Measurements from ENCODE around the gene TMEM201.
"Not testable (repeated sequence)": the region's sequence is repeated elsewhere in the genome, so short reads cannot be mapped to it uniquely, and the experiment has no call there.

Gene TMEM201, protein sequence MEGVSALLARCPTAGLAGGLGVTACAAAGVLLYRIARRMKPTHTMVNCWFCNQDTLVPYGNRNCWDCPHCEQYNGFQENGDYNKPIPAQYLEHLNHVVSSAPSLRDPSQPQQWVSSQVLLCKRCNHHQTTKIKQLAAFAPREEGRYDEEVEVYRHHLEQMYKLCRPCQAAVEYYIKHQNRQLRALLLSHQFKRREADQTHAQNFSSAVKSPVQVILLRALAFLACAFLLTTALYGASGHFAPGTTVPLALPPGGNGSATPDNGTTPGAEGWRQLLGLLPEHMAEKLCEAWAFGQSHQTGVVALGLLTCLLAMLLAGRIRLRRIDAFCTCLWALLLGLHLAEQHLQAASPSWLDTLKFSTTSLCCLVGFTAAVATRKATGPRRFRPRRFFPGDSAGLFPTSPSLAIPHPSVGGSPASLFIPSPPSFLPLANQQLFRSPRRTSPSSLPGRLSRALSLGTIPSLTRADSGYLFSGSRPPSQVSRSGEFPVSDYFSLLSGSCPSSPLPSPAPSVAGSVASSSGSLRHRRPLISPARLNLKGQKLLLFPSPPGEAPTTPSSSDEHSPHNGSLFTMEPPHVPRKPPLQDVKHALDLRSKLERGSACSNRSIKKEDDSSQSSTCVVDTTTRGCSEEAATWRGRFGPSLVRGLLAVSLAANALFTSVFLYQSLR

DNA sequence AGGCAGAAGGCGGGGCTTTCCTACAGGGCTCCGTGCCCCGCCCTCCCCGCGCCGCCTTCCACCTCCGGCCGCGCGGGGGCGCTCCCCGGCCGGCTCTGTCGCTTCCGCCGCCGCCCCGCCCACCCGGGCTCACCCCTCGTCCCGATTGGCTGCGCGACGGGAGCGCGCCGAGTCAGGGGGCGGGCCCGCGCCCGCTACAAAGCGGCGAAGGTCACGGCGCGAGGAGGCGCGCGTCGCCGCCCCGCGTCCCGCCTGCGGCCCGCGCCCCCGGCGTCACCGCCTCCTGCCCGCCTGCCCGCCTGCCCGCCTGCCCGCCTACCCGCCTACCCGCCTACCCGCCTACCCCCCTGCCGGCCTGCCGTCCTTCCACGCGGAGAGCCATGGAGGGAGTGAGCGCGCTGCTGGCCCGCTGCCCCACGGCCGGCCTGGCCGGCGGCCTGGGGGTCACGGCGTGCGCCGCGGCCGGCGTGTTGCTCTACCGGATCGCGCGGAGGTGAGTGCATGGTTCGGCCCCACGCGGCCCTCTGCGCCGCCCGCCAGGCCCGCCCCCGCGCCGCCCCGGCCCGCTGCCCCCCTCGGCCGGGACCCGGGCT lies at the start of gene TMEM201:
TSS of gene TMEM201 (plus strand) at position 361 of the 593 bp plus-strand sequence. CDS start at position 381, 20 bp downstream.
- DNase-seq = peak; percentile 92

DNA sequence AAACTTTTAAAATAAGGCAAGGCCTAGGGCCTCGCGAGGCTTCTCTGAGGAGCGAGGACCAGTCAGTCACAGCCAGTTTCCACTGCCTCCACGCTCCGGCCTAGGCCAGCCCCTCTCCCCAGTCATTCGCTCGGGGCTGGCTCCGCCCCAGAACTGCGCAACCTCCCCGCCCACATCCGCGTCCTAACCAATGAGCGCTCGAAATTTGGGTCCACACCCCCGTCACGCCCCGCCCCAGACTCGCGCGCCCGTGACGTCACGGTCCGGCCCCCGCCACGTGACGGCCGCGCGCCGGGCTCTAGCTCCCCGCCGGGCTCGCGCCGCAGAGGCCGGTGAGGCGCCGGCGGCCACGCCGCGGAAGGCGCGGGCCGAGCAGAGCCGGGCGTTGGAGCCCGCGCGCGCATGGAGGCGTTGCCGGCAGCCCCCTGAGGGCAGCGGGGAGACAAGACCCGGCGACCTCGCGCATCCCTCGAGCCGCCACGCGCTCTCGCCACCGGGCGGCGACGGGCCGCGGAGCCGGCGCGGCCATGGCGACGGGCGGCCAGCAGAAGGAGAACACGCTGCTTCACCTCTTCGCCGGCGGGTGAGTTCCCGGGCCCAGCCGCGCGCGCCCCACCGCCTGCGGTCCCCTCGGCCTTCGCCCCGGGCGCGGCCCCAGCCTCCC lies 49.4 kb upstream of the TMEM201 start, which contains the start of gene SLC25A33:
TSS of gene SLC25A33 (plus strand) at position 301 of the 664 bp plus-strand sequence. CDS start at position 528, 227 bp downstream.
- DNase-seq = peak; percentile 98

DNA sequence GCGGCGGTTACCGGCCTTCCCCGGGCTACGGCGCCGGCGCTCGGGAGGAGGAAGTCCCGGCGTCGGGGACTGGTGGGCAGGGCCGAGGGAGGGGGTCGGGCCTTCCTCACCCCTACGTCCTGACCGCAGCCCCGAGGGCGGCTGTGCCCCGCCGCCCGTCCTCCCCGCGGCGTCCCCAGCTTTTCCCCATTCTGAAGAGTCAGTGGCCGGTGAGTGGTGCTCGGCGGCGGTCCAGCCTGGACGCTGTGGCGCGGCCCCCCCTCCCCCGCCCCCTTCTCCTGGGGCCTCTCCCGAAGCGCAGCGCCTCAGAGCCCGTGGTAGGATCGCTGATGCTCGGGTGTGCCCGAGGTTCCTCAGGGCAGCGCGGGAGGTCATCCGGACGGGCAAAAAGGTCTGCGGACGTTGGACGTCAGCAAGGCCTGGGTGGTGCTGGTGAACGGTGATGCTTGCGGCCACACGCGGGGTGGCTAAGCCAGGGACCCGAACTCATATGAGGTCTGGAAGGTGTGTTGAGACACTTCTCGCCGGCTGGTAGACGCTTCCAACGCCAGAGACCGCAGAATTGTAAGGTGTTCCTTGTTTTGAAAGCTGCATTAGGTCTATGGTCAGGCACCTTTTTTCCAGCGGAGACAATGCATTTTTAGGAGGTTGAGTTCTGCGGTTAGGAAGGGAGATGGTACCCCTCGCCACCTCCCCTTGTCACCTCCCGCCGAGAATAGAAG lies 48.7 kb upstream of the TMEM201 start:
- peak; percentile 43 for DNase-seq

DNA sequence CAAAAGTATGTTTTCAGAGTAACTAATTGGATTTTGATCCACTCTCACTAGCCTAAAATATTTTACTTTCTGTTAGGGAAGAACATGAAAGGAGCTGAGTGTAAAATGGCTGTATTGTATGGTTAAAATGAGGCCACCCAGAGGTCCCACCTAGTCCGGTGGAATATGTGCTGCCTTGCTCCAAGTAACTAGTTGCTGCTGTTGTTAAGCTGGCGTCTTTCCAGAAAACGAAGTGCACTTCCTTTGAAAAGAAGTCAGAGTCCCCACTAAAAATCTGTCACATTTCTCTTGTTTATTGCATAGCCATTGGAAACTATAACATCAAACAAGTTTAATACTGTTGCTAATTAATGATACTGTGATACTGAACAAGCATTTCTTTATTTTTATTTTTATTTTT lies 46.3 kb upstream of the TMEM201 start:
- DNase-seq = peak; percentile 57

DNA sequence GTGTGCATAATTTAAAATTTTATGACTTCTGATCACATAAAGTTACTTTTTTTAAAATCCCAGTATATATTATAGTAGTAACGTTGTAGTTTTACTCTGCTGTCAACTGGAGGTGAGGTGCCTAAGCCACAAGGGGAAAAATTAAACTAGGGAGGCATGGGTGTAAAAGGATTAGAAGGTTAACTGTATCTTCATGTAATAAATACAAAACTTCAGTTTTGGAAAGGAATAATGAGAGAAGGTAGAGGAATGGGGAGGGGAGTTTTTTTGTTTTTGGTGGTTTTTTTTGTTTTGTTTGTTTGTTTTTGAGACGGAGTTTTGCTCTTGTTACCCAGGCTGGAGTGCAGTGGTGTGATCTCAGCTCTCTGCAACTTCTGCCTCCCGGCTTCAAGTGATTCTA lies 43.8 kb upstream of the TMEM201 start:
- no peak for DNase-seq

DNA sequence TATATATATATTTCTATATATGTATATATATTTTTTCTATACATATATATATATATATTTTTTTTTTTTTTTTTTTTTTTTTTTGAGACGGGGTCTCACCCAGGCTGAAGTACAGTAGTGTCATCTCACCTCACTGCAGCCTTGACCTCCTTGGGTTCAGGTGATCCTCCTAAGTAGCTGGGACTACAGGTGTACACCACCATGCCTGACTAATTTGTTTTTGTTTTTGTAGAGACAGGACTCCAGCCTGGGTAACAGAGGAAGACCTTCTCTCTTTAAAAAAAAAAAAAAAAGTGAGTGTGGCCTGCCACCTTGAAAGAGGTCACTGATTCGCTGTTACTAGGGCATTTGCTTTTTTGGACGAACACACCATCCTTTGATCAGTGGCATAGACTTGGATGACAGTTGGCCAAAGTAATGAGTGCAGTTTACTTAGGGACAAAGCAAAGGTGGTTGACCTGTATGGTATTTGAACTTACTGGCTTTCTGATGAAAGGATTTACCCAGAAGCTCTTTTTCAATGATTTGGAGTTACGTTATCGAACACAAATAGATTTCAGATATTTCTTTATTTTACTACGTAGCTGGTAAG lies 38.7 kb upstream of the TMEM201 start:
- no peak for DNase-seq

DNA sequence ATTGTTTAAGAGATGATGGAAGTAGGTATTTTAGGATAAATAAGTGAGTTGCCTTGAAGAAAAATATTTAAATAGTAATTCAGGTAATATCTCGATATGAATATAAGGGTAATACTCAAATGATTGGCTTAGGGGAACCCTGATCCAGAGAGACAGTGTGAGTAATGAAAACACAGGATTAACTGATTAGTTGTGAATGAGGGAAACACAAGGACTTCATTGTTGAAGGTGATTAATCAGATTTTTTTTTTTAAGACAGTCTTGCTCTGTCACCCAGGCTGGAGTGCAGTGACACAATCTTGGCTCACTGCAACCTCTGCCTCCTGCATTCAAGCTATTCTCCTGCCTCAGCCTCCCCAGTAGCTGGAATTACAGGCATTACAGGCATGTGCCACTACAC lies 36.7 kb upstream of the TMEM201 start:
- no peak for DNase-seq

DNA sequence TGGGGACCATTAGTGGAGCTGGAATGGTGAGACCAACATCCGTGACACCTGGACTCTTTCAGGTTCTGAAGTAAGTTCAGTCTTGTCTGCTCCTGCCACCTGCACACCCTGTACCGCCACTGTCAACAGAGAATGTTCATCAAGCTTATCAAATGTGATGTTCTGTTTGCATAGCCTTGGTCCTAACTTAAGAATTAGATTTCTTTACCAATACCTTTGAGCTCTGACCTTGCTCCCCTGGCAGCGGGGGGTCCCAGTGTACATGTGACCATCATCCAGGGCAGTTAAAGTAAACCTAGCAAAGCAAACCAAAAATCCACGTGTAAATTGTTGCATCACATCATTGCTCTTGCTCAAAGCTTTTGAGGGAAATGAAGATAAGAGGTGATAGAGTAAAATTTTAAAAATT lies 35.0 kb upstream of the TMEM201 start:
- no peak for DNase-seq

DNA sequence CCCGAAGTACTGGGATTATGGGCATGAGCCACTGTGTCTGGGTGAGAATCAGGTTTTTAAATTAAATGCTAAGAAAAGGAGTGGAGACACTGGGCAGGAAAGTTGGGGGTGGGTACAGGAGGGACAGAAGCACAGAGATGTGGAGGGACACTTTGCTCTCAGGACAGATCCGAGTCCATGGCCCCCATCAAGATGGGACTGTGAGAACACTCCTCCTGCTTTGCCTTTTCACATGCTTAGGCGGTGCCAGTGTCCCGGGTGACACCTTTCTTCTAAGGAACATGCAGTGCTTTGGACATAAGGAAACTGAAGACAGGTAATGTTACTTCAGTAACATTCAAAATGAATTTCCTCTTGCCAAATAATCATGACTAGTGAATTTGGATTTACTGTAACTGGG lies 32.8 kb upstream of the TMEM201 start:
- DNase-seq = no peak

DNA sequence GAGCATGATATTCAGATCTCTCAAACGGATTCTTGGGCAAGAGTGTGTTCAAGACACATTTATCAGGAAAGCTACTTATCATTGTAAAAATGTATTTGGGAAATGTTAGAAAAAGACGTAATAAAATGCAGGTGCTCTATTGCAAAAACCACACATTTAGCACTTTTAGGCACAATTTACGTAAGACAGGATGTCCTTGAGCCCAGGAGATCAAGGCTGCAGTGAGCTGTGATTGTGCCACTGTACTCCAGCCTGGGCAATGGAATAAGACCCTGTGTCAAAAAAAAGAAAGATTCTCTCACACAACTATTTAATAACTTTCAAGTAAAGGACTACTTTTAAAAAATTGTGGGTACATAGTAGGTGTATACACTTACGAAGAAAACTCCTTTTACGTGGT lies 31.1 kb upstream of the TMEM201 start:
- DNase-seq = no peak

DNA sequence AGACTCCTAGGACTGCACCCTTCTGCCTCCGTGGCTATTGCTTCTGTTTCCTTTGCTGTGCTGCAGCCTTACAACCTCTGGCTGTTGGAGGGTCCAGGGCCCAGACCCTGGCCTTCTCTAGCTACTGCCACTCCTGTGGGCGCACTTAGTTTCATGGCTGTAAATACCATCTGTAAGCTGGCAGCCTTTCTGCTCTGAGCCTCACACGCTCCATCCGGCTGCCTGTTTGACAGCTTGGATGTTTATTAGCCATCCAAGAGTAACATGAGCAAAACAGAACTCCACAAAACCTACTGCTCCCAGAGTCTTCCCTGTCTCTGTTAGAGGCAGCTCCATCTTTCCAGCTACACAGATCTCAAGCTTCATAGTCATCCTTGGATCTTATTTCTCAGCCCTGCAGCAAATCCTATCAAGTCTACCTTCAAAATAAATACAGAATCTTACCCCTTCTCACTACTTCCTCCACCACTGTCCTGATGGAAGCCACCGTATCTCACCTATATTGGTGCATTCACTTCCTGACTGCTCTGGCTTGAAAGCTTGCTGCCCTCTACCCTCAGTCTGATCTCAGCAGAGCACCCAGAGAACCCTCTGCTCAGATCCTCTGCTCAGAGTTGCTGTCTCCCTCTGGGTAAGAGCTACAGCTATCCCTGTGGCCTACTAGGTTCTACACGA lies 30.3 kb upstream of the TMEM201 start:
- DNase-seq = no peak

DNA sequence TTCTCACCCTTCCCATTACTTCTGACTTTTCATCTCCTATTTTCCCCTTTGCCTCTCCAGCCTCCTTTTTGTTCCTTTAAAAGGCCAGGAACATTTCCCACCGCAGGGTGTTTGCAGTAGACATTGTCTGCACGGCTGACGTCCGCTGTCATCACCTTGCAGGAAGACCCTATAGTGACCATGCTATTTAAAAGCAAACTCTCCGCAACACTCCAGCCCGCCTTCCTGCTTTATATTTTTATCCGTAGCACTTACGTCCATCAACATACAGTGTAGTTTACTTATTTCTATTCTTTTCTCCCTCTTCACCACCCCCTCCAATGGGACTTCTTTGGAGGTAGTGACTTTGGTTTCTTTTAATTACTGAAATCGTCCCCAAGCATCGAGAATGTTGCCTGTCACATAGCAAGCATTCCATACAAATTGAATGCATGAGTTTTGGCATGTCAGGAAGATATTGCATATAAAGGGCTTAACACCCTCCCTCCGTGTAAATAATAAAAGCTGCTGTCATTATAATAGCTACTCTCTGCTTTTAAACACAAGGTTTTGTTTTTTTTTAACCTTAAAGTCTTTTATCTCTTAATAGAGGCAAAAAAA lies 29.7 kb upstream of the TMEM201 start:
- peak; percentile 37 for DNase-seq

DNA sequence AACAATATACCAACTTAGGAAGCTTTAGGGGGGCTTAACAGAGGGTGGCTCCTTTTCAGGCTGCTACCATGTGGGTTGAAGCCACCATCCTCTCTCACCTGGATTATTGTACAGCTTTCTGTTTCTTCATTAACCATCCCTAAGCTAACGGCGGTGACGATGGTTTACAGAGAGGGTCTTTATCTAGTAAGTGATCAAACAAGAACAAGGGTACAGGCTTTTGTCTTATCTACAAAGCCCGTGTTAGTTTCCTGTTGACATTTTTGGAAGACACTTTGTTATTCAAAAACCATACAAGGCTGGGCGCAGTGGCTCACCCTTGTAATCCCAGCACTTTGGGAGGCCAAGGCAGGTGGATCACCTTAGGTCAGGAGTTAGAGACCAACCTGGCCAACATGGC lies 29.0 kb upstream of the TMEM201 start:
- DNase-seq = no peak

DNA sequence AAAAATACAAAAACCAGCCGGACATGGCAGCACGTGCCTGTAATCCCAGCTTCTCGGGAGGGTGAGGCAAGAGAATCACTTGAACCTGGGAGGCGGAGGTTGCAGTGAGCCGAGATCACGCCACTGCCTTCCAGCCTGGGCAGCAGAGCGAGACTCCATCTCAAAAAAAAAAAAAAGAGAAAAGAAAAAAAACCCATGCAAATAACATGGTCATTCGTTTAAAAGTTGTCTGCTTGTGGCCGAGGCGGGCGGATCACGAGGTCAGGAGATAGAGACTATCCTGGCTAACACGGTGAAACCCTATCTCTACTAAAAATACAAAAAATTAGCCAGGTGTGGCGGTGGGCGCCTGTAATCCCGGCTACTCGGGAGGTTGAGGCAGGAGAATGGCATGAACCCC lies 28.6 kb upstream of the TMEM201 start:
- DNase-seq = not testable (repeated sequence)

DNA sequence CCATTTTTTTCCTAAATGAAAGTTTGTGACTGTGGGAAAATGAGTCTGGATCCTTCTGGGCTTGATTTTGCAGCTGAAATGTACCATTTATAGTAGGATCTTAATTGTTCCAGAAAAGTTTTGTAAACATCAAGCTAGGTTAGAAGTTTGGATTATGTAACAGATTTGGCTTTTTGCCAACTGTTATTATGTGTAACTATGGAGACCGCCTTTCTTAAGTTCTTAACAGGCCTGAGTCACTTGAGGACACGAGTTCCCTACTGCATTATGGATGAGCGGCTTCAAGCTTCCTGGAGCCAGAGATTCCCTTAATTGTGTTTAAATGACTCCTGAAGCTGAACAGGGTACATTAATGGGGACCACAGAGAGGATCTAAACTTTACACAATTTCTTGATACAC lies 27.3 kb upstream of the TMEM201 start:
- DNase-seq = peak; percentile 83

DNA sequence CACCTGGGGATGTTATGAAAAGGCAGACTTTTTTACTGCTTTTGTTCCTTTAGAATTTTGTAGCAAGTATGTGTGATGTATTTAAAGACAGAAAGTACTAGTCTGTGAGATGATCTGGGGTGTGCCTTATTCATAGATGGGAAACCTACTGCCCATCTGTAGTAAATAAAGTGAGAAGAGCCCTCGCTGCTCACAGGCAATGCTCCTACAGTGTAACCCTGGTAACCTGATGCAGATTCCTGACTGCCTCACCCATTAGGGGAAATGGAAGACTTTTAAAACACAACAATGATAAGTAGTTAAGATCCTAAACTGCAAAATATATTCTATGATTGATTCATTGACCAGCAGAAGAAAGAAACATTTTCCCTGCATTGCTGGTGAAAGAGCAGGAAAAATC lies 19.4 kb upstream of the TMEM201 start:
- DNase-seq = no peak

DNA sequence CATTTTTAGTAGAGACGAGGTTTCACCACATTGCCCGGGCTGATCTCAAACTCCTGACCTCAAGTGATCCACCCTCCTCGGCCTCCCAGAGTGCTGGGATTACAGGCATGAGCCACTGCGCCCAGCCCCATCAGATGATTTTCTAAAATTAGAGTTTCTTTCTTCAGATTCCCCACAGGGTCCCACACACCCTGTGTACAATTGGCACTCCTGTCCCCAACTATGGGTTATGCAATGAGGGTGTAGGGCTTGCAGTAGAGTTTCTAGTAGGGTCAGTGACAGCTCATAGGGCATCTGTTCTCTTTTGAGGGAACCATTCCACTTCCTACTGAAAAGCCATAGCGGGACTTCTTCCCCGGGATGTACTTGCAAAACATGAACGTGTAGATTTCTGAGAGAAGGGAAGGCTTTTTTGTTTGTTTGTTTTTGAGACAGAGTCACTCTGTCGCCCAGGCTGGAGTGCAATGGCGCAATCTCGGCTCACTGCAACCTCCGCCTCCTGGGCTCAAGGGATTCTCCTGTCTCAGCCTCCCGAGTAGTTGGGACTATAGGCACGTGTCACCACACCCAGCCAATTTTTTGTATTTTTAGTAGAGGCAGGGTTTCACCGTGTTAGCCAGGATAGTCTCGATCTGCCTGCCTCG lies 17.7 kb upstream of the TMEM201 start:
- DNase-seq = not testable (repeated sequence)

DNA sequence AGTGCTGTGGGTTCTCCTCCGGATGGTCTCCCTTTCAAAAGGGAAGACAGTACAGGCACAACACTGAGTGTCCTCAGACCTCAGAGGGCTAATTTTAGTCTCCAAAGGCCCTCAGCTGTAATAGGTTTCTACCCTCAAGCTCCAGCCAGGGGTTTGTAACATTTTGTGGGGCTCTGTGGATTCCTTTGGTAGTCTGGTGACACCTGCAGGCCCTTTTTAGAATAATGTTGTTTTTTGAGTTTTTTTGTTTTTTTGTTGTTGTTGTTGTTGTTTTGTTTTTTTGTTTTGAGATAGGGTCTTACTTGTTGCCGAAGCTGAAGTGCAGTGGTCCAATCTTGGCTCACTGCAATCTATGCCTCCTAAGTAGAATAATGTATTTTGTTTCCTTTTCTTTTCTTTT lies 15.0 kb upstream of the TMEM201 start:
- DNase-seq = peak; percentile 21

DNA sequence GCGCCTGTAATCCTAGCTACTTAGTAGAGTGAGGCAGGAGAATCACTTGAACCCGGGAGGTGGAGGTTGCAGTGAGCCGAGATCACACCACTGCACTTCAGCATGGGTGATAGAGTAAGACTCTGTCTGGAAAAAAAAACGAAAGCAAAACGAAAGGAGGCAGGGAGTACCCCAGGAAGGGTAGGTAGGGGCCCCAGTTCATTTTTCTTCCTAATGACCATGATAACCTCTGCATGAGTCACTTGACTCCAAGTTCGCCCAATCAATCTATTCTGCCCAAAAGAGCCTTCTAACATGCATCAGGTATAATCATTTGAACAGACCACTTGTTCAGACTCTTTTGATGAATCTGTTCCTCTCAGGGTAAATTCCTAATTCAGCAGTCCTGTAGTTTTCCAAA lies 13.2 kb upstream of the TMEM201 start:
- DNase-seq = no peak

DNA sequence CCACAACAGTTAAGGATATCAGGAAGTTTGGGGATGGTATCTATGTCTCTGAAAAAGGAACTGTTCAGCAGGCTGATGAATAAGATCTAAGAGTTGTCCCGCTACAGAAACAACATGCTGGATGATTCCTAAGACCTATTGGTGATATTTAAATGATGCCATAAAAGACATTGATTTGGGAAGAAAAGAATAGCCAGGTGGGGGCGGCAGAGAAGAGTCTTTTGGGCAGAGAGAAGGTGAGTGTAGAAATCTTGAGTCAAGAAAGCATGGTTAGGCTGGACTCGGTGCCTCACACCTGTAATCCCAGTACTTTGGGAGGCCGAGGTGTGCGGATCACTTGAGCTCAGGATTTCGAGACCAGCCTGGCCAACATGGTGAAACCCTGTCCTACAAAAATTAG lies 11.8 kb upstream of the TMEM201 start:
- DNase-seq = no peak

DNA sequence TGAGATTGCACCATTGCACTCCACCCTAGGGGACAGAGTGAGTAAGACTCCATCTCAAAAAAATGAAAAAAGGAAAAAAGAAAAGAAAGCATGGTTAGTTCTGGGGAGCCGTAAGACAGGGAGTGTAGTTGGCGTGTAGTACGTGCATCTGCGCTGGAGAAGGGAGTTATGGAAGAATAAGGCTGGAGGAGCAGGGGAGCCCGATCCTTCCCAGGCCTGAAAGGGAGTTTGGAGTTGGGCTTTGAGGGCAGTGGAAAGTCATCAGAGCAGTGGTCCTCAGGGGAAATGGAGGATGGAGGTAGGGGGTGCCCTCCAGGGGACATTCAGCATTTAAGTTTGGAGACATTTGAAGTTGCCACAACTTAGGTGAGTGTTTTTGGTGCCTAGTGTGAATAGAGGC lies 11.3 kb upstream of the TMEM201 start:
- DNase-seq = no peak

Data from fibroblast of skin of right biceps (primary cell).